ENCODE data around the gene GNB5. TPM values are rescaled to one million over a fixed set of nuclear protein-coding genes. Genes with fewer than 3 reads are reported as not detected.
"Not testable (repeated sequence)": the region's sequence is repeated elsewhere in the genome, so short reads cannot be mapped to it uniquely, and the experiment has no call there.

Gene GNB5
- total and polyA plus RNA-seq, 2 experiments from 2014 or later, result 21.3 to 21.6 TPM

GRCh38 chr15:52097180-52097579, 94.0 kb downstream of the GNB5 start:
- H3K27ac ChIP-seq, result no peak overlapping the region
- no peaks in the 10 kb centered on the region for H3K36me3 ChIP-seq (replicated peaks; ENCODE audit: insufficient read depth, low read depth)
- no peaks in the 10 kb centered on the region for H3K79me2 ChIP-seq
- TF ChIP-seq CTCF (IDR thresholded peaks at IDR 0.05; ENCODE audit: poor library complexity), result no peak
- TF ChIP-seq EZH2 (IDR thresholded peaks at IDR 0.05; ENCODE audit: borderline replicate concordance), result no peak
- no peak for TF ChIP-seq EZH2phosphoT487 (IDR thresholded peaks at IDR 0.05; ENCODE audit: low read depth, severe bottlenecking, unreplicated experiment)
- H3K9me2 ChIP-seq (replicated peaks; ENCODE audit: insufficient read depth), result no peaks in the 10 kb centered on the region
- no peak for DNase-seq (ENCODE audit: low spot score)
- no peaks in the 10 kb centered on the region for H3K27me3 ChIP-seq
- H2AFZ ChIP-seq, result no peak overlapping the region
- H3K4me2 ChIP-seq, result no peak overlapping the region
- H4K20me1 ChIP-seq (ENCODE audit: insufficient read depth, poor library complexity, severe bottlenecking), result no peaks in the 10 kb centered on the region
- no peaks in the 10 kb centered on the region for H3K9me3 ChIP-seq (ENCODE audit: low read depth)
- H3K4me1 ChIP-seq (ENCODE audit: insufficient read depth), result peaks cover 4% of the 10 kb centered on the region
- H3K4me3 ChIP-seq, result no peak overlapping the region

GRCh38 chr15:52096536-52096935, 94.7 kb downstream of the GNB5 start:
- not testable (repeated sequence) for DNase-seq (ENCODE audit: low spot score); H3K27me3 ChIP-seq; H3K4me3 ChIP-seq; H3K27ac ChIP-seq; H4K20me1 ChIP-seq (ENCODE audit: insufficient read depth, poor library complexity, severe bottlenecking); H3K36me3 ChIP-seq (replicated peaks; ENCODE audit: insufficient read depth, low read depth); H2AFZ ChIP-seq; H3K9me3 ChIP-seq (ENCODE audit: low read depth); H3K4me2 ChIP-seq; H3K4me1 ChIP-seq (ENCODE audit: insufficient read depth); H3K9me2 ChIP-seq (replicated peaks; ENCODE audit: insufficient read depth); H3K79me2 ChIP-seq
- WGBS (ENCODE audit: low lambda C conversion rate, missing lambda C conversion rate), result 92% methylated on average over 9 of the region's 9 CpGs

- Histone ChIP-seq H3K4me1 (ENCODE audit: insufficient read depth) (peaks cover 4% of the 10 kb centered on the region), H3K4me2 (no peak overlapping the region), H3K79me2 (no peaks in the 10 kb centered on the region), H2AFZ (no peak overlapping the region), H4K20me1 (ENCODE audit: insufficient read depth, poor library complexity, severe bottlenecking) (no peaks in the 10 kb centered on the region), H3K36me3 (replicated peaks; ENCODE audit: insufficient read depth, low read depth) (no peaks in the 10 kb centered on the region), H3K4me3 (no peak overlapping the region), H3K9me3 (ENCODE audit: low read depth) (no peaks in the 10 kb centered on the region), H3K27ac (peak overlapping the region; percentile 22), H3K9me2 (replicated peaks; ENCODE audit: insufficient read depth) (no peaks in the 10 kb centered on the region), H3K27me3 (no peaks in the 10 kb centered on the region)
- TF ChIP-seq EZH2 (IDR thresholded peaks at IDR 0.05; ENCODE audit: borderline replicate concordance) (no peak), CTCF (IDR thresholded peaks at IDR 0.05; ENCODE audit: poor library complexity) (no peak), EZH2phosphoT487 (IDR thresholded peaks at IDR 0.05; ENCODE audit: low read depth, severe bottlenecking, unreplicated experiment) (no peak)
- DNase-seq (ENCODE audit: low spot score), result peak; percentile 25
- 69% methylated on average over 4 of the region's 4 CpGs for WGBS (ENCODE audit: low lambda C conversion rate, missing lambda C conversion rate)
These were observed 95.5 kb downstream of the GNB5 start for GRCh38 chr15:52095597-52096262.

- no peak for DNase-seq (ENCODE audit: low spot score)
- TF ChIP-seq CTCF (IDR thresholded peaks at IDR 0.05; ENCODE audit: poor library complexity) (no peak), EZH2 (IDR thresholded peaks at IDR 0.05; ENCODE audit: borderline replicate concordance) (no peak), EZH2phosphoT487 (IDR thresholded peaks at IDR 0.05; ENCODE audit: low read depth, severe bottlenecking, unreplicated experiment) (no peak)
- Histone ChIP-seq H3K9me3 (ENCODE audit: low read depth) (no peaks in the 10 kb centered on the region), H3K4me1 (ENCODE audit: insufficient read depth) (peaks cover 4% of the 10 kb centered on the region), H3K27me3 (no peaks in the 10 kb centered on the region), H3K4me3 (no peak overlapping the region), H3K4me2 (no peak overlapping the region), H4K20me1 (ENCODE audit: insufficient read depth, poor library complexity, severe bottlenecking) (no peaks in the 10 kb centered on the region), H3K36me3 (replicated peaks; ENCODE audit: insufficient read depth, low read depth) (no peaks in the 10 kb centered on the region), H3K9me2 (replicated peaks; ENCODE audit: insufficient read depth) (no peaks in the 10 kb centered on the region), H3K79me2 (no peaks in the 10 kb centered on the region), H3K27ac (peak overlapping the region; percentile 5), H2AFZ (no peak overlapping the region)
- 89% methylated on average over 12 of the region's 12 CpGs for WGBS (ENCODE audit: low lambda C conversion rate, missing lambda C conversion rate)
These were observed 96.2 kb downstream of the GNB5 start for GRCh38 chr15:52094811-52095584.

Data from hepatocyte (in vitro differentiated cells).